Measurements from ENCODE around the gene SPR.

SPR gene

DNA sequence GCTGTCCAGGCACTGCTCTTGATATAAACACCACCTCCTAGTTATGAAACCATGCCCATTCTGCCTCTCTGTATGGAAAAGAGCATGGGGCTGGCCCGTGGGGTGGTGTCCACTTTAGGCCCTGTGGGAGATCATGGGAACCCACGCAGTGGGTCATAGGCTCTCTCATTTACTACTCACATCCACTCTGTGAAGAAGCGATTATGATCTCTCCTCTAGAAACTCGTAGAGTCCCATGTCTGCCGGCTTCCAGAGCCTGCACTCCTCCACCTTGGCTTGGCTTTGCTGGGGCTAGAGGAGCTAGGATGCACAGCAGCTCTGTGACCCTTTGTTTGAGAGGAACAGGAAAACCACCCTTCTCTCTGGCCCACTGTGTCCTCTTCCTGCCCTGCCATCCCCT, 46.0 kb downstream of the SPR start:
- no peak for DNase-seq

DNA sequence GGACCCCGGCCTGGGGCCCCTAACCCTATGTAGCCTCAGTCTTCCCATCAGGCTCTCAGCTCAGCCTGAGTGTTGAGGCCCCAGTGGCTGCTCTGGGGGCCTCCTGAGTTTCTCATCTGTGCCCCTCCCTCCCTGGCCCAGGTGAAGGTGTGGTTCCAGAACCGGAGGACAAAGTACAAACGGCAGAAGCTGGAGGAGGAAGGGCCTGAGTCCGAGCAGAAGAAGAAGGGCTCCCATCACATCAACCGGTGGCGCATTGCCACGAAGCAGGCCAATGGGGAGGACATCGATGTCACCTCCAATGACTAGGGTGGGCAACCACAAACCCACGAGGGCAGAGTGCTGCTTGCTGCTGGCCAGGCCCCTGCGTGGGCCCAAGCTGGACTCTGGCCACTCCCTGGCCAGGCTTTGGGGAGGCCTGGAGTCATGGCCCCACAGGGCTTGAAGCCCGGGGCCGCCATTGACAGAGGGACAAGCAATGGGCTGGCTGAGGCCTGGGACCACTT, 46.5 kb downstream of the SPR start:
- DNase-seq = no peak

DNA sequence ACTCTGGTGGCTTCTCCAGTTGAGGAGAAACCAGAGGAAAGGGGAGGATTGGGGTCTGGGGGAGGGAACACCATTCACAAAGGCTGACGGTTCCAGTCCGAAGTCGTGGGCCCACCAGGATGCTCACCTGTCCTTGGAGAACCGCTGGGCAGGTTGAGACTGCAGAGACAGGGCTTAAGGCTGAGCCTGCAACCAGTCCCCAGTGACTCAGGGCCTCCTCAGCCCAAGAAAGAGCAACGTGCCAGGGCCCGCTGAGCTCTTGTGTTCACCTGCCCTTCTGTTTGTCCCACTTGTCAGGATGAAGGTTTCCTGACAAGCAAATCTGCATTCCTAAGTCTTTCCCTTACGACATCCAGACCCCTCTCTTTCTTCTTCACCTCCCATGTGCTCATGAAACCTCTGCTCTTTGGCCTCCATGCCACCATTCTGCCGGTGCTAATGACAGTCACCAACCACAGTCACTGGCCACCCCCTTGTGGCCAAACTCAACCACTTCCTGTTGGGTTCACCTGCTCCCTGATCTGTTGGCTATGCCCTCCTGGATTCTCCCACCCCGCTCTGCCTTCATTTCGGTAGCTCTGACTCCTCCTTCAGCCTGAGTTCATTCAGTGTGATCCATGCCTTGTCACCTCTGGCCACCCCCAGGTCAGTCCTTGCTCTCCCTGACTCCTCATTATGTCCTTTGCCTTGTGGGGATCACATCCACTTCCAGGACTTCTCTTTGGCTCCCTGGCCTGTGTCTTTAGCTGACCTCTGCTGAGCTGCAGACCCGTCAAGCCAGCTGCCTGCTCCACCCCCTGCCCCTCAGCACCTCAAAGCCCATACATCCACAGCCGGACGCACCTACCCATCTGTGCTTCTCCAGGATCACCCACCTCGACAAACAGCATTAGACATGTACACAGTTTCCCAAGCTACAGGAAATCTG, 47.7 kb downstream of the SPR start:
- no peak for DNase-seq

DNA sequence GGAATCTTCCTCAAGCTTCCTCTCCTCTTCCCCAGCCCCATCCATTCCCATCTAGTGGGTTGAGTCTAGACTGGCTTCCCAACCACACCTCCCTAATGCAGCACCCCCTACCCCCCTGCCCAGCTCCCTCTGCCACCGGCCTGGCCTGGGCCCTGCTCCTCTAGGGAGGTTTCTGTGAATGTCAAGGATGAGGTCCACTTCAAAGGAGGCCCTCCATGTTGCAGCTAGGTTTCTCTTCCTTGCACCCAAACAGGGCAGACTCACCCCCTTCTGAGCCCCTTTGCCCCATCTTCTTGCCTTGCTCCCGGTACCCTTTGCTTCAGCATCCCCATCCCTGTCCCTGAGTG, 48.4 kb downstream of the SPR start:
- no peak for DNase-seq

DNA sequence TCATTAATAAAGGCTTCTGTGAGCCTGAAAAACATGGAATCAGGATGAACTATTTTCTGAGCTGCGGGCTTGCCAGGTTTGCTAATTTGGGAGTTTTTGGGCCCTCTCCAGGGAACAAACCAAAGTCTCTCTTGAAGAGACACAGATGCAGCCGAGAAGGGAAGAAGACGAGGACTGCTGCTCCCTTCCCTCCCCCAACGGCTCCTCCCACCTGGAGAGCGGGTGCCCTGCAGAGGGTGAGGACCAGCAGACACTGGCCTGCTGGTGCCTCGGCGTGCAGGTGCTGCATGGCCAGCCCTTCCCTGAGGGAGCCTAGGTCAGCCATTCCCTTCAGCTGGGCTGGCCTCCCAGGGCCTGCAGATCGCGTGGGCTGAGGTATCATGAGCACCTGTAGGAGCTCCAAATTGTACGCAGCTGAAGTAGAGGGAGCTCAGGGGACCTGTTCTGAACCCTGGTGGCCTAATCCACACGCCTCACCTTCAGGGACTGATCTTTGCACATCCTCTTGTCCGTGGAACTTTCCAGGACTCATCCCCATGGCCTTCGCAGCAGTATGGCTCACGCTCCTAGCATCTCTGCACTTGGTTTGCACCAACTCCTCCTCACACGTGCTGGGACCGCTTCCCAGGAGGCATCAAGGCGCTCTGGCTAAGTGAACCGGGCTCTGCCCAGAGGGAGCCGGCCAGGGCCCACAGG, 49.6 kb downstream of the SPR start:
- no peak for DNase-seq

DNA sequence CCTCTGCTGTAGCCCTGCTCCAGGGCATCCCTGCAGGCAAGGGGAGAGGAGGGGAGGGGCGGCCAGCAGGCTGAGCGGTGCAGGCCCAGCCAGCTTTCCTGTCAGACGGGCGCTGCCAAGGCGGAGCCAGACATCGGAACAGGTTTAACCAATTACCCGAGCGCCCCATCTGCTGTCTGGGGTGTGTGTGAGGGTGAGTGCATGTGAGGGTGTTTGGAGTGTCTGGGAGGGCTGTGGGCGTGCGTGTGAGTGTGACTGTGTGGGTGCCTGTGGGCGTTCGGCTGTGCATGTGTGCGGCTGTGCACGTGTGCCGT, 50.1 kb downstream of the SPR start:
- no peak for DNase-seq

DNA sequence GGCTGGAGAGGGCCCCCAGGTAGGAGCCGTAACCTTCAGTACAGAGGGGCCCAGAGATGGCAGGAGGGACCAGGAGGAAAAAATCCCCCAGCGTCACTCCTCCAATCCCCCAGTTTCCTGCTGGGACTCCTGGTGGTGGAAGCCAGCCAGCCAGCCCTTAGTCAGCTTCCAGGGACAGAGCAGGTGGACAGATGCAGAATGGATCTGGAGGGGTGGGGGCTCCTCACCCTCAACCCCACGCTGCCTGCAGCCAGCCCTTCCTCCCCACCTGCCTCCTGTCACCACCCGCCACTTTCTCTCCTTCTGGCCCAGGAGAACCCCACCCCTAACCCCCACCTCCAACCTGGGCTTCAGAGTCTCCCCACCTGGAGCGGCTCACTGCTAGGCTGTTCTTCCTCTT, 51.2 kb downstream of the SPR start:
- DNase-seq = no peak

DNA sequence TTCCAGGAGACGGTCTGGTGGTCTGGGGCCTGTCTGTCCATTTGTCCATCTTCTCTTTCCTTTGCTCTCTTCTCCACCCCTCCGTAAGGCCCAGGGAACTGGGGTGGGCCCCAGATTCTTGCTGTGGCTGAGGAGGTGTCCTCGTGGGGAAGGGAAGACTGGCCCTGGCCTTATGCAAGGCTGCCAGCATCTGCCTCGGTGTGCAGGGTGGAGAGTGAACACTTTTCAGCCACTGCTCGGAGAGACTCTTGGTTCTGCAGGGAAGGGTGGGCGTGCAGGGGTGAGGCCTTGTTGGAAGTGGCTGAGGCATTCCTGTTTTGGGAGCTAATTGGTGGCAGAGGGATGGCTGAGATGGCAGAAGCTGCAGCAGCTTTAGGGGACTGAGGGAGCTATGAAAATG, 53.2 kb downstream of the SPR start:
- DNase-seq = no peak

DNA sequence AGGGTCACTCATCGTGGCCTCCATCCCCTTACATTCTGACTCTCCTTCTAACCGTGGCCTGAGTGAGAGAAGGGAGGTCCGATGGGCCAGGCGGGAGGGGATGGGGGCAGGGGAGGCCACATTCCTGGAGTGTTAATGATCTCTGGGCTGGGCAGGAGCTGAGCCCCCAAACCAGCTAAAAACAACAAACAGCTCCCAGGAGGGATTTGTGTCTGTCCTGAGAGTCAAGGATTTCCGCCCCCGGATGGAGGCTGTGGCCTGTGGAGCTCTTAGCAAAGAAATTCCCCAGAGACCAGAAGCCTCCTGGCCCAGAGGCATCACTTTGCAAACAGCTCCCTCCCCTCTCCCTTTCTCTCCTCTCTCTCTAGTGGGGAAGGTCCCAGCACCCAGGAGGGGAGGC, 53.6 kb downstream of the SPR start:
- DNase-seq = no peak
